GM12891 (cell line): ENCODE data around the gene E2F2.

Experiments used
- DNase-seq: peaks from one replicate; pipeline ENCODE4 v3.0.0; 2011; ENCODE audit warnings: low spot score; ENCODE audit not compliant: insufficient read length
- FAIRE-seq: peaks from 2 replicates; lab custom pipeline; 2011; peaks lifted over from hg19 to GRCh38; lab: Jason Lieb, UNC
- PAX5 ChIP-seq: IDR thresholded peaks from 2 replicates; pipeline ENCODE4 v1.6.1; 2011; ENCODE audit warnings: low read length, moderate library complexity, mild to moderate bottlenecking; ENCODE audit not compliant: insufficient read depth, severe bottlenecking
- POLR2A ChIP-seq: IDR thresholded peaks from 2 replicates; pipeline ENCODE4 v1.6.1; 2011; ENCODE audit warnings: low read depth, low read length, control low read depth
- POLR2AphosphoS5 ChIP-seq: IDR thresholded peaks from 2 replicates; pipeline ENCODE4 v1.6.1; 2011; ENCODE audit warnings: low read depth, low read length, control low read depth
- POU2F2 ChIP-seq: IDR thresholded peaks from 2 replicates; pipeline ENCODE4 v1.6.1; 2011; ENCODE audit warnings: low read depth, mild to moderate bottlenecking, control low read depth, low read length, moderate library complexity
- SPI1 ChIP-seq: IDR thresholded peaks from 2 replicates; pipeline ENCODE4 v1.6.1; 2011; ENCODE audit warnings: low read depth, low read length, control low read depth
- TAF1 ChIP-seq: IDR thresholded peaks from 2 replicates; pipeline ENCODE4 v1.6.1; 2011; ENCODE audit warnings: low read depth, low read length, control low read depth

The E2F2 gene

DNA sequence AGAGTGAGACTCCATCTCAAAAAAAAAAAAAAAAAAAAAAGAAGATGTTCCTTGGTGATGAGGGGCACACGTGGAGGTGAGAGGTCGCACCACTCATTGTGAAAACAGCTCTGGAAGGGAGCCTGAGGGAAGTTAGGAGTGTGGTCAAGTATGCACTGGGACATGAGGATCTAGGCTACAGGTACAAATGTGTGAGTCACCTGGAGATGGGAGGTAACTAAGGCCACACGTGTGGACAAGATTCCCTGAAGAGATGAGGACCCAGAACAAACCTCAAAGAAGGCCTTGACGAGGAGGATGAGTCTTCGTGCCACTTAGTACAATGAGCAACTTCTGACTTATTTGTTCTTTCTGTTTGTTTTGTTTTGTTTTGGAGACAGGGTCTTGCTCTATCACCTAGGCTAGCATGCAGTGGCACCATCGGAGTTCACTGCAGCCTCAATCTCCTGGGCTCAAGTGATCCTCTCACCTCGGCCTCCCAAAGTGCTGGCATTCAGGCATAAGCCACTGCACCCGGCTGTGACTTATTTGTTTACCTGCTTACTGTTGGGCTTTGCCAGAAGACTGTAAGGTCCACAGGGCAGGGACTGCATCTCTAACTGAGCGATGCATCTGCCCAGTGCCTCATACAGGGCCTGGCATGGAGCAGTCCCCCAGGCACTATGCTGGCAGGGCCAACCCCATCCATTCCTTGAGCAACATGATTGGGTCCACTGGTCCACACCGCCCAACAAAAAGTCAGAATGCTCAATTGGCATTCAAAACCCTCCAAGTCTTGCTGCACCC is 53.5 kb downstream of the E2F2 start:
- FAIRE-seq (no peak), DNase-seq (no peak)
- no peak for TF ChIP-seq SPI1
- TF ChIP-seq POU2F2: no peak
- TF ChIP-seq POLR2AphosphoS5: no peak
- no peak for TF ChIP-seq PAX5
- no peak for TF ChIP-seq POLR2A

DNA sequence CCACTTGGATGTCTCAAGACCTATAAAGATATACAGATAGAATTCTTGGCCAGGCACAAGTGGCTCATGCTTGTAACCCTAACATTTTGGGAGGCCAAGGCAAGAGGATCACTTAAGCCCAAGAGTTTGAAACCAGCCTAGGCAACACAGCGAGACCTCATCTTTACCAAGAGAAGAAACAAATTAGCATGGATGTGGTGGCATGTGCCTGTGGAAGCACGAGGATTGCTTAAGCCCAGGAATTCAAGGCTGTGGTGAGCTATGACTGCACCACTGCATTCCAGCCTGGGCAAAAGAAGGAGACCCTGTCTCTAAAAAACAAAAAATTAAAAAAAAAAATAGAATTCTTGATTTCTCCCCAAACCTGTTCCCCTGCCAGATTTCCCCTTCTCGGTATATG is 55.4 kb downstream of the E2F2 start:
- no peak for TF ChIP-seq SPI1
- TF ChIP-seq POU2F2: no peak
- TF ChIP-seq POLR2AphosphoS5: no peak
- TF ChIP-seq TAF1: no peak
- TF ChIP-seq PAX5: no peak
- no peak for TF ChIP-seq POLR2A
- DNase-seq (no peak), FAIRE-seq (no peak)

DNA sequence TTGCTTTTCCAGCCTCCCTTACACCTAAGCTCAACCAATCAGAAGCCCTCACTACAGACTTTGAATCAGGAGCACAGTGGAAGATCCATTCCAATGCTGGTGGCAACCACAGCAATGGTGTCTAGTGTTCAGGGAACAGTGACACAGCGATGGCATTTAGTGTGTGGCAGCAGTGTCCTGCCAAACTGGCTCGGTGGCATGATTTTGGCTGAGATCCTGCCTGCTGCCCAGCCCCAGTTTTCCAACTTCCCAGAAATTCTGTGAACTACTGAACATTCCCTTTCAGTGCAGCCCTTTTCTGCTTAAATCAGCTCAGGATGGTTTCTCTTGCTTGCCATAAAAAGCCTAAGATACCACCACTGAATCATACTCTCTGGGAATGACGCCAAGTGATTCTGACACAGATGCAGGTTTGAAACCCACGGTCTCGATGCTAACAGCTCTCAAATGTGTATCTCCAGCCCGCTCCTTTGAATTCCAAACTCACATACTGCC is 55.9 kb downstream of the E2F2 start:
- DNase-seq (no peak), FAIRE-seq (no peak)
- TF ChIP-seq POLR2A (no peak), POU2F2 (no peak), PAX5 (no peak), TAF1 (no peak), SPI1 (no peak), POLR2AphosphoS5 (no peak)

DNA sequence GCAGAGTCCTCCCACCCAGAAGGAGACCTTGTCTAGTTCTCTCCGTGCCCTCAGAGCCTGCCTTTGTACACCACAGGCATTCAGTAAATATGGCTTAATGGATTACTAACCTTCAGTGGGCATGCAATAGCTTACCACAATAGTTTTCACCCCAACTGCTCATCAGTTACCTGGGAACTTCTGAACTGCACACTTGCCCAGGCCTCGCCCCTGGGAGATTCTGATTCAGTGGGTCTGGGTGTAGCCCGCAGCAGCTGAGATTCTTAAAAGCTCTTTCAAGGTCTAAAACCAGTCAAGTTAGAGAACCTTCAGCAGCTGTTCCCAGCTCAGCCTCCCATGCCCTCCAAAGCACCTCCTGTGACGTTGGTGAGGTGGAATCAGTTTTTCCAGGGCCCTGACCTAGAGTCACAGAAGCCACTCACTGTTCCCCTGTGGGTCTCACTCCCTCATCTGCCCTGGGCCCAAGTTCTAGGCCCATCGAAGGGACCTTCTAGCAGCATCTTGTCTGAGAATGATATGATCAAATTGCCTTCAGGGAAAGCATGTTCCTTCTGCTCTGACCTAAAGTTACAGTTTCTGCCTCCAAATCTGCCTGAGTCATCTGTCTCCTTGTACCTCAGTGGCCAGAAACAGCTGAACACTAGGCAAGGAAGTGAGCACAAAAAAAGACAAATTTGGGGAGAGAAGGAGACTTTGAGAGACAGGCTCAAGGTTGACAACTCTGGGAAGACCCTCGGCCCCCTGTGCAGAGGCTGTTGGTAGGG is 57.8 kb downstream of the E2F2 start:
- no peak for TF ChIP-seq SPI1
- TF ChIP-seq POLR2A: no peak
- TF ChIP-seq TAF1: no peak
- TF ChIP-seq POLR2AphosphoS5: no peak
- TF ChIP-seq POU2F2: no peak
- TF ChIP-seq PAX5: no peak
- no peak for DNase-seq
- FAIRE-seq: peak; percentile 61

DNA sequence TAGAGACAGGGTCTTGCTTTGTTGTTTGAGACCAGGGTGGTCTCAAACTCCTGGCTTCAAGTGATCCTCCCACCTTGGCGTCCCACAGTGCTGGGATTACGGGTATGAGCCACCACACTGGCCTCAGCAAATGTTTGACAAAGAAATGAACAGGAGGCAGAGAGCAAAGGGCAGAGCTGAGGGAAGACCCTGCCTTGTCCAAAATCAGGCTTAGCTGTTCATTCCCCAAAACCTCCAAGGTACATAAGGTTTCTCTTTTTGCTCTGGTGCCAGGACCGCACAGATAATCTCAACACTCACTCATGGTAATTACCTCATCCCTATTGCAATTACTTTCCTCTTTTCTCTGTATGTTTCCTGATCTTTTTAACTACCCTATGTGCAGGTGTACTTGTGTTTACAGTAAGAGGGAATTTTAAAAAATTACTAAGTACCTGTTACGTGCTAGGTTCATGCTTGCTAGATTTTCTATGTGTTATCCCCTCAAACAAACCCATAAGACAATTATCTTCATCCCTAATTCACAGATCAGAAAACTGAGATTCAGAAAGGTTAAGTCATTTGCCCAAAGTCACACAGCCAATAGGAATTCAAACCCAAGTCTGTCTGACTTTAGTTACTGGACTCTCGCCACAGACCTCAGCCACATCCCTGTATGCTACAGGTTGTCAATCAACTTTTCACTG is 58.5 kb downstream of the E2F2 start:
- DNase-seq: no peak
- no peak for TF ChIP-seq POLR2A
- TF ChIP-seq POLR2AphosphoS5: no peak
- TF ChIP-seq TAF1: no peak
- no peak for TF ChIP-seq SPI1
- no peak for TF ChIP-seq PAX5
- TF ChIP-seq POU2F2: no peak
- no peak for FAIRE-seq

DNA sequence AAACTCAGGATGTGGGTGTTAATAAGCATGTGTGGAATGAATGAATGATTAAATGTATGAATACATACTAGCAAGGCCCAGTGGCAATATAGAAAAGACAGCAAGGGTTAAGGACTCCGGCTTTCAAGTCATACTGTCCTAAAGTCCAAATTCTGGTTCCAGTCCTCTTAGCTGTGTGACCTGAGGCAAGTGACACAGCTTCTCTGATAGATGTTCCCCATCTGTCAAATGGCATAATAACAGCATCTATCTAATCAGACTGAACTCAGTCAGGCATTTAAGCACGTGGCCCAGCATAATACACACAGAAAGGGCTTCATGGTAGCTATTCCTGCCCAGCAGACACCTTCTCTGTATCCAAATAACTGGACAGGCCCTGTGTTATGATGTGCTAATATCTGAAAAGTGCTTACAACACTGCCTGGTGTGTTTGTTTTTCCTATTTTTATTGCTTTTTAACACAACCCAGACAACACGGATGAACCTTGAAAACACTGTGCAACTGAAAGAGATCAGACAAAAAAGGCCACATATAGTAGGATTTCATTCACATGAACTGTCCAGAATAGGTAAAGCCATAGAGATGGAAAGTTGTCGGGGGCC is 59.5 kb downstream of the E2F2 start:
- TF ChIP-seq TAF1 (no peak), PAX5 (no peak), POU2F2 (no peak), POLR2A (no peak), POLR2AphosphoS5 (no peak), SPI1 (no peak)
- DNase-seq: no peak
- no peak for FAIRE-seq

DNA sequence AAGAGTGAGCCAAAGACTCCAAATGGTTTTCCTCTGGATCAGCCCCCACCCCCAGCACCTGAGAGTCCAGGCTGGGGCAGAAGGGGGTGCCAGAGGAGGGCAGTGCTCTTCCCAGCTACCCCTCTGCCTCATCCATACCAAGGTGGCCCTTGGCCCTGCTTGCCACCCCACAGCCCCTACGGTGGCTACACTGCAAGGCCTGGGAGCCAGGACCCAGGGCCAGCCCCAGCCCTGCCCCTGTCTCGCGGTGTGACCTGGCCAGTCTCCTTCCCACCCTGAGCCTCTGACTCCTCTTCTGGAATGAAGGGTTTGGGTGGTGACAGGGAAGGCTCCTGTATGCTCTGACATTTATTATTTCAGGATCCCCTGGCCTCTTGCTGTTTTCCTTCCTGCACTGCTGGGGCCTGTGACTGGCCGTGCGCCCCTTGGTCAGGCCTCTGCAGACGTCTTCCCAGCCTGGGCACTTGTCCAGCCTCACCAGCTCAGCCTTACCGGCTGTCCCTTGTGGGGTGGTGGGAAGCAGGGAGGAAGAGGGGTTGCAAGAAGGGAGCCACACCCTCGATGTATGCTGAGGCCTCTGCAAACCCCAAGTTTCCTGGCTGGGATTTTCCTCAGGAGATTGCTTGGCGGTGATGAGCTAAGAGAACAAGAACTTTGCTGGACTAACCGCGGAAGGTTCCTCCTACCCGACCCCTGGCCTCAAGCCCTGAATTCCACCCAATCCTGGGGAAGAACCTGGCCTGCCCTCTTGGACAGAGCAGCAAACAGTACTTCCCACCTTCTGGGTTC is 60.6 kb downstream of the E2F2 start:
- DNase-seq (no peak), FAIRE-seq (no peak)
- no peak for TF ChIP-seq SPI1
- no peak for TF ChIP-seq PAX5
- TF ChIP-seq POU2F2: no peak

DNA sequence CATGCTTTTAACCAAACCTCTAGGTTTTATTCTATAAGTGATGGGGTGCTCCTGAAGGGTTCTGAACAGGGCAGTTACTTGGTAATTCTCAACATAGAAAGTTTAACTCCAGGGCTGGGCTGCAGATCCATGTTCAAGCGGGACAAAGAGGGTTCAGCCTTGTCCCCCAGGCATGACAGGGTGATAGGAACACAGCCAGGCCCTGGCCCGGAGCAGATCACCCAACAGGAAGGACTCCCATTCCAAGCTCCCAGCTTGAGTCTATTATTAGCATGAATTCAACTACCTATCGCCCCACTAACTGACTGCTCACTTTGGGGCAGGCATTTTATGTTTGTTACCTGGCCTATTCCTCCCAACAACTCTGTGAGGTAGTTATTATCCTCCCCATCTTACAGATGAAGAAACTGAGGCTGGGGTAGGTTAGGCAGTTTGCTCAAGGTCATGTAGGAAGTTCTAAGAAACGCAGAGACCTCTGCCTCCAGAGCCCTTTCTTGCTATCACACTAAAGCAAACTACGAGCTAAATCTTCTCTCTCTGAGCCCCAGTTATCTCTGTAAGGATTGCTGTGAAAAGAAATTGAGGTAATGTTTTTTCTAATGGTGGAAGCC is 61.6 kb downstream of the E2F2 start:
- FAIRE-seq (no peak), DNase-seq (no peak)
- TF ChIP-seq SPI1: no peak
- no peak for TF ChIP-seq POLR2AphosphoS5
- no peak for TF ChIP-seq POU2F2
- TF ChIP-seq TAF1: no peak
- no peak for TF ChIP-seq POLR2A
- TF ChIP-seq PAX5: no peak
